Breast epithelium (tissue), 3 donors: ENCODE results near the gene MFSD6L.

Source experiments
- CTCF ChIP-seq, 3 donors: fragments of 450-650 bp; IDR thresholded peaks; one replicate each; pipeline ENCODE4 v1.5.1; 2016 to 2017; ENCODE audit warnings: antibody characterized with exemption in 3 of 3, mild to moderate bottlenecking in 3 of 3, moderate library complexity in 3 of 3
- POLR2A ChIP-seq: fragments of 450-650 bp; IDR thresholded peaks from one replicate; pipeline ENCODE4 v1.6.1; 2016; ENCODE audit warnings: antibody characterized with exemption, mild to moderate bottlenecking, moderate library complexity

DNA sequence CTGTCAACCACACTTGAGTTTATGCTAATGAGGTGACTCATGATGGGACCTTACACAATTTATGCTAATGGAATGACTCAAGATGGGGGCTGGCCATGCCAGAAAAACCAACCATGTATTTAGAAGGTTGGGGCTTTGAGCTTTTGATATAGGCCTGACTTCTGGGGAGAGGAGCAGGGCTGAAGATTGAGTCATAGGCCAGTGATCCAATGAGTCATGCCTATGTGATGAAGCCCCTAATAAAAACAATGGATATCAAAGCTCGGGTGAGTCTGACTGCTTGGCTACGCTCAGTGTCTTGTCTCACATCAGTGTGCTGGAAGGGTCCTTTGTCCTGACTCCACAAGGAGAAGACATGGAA, 7.3 kb downstream of the MFSD6L start:
- TF ChIP-seq CTCF (IDR thresholded peaks at IDR 0.05), result no peak
- TF ChIP-seq POLR2A, result no peak
